D341Med (cell line): ENCODE measurements around the gene FANCC.

Source experiments
- DNase-seq: peaks from one replicate; pipeline ENCODE4 v3.0.0; 2012; ENCODE audit warnings: low spot score

Gene FANCC

DNA sequence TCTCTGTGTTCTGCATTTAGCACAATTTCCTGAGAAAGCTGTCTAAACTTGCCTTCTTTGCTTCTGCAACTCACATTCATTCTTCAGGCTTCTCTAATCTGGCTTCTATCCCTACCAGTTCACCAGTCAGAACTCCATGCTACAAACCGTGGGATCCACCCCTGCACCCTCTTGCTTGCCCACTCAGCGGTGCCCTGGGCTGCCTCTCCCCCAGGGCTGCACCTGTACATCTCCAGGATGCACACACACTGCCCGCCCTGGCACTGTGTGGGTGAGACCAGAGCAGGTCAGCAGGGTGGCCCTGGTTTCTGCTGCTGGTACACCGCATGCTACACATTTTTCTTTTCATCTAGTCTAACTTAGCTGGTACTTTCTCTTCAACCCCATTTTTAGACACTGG is 127.1 kb downstream of the FANCC start:
- no peak for DNase-seq

- DNase-seq: no peak
Measured at GRCh38 chr9:95189251-95190098, 128.0 kb downstream of the FANCC start.

GRCh38 chr9:95188459-95188858 is 129.1 kb downstream of the FANCC start:
- DNase-seq: no peak

GRCh38 chr9:95185956-95186355 is 131.6 kb downstream of the FANCC start:
- no peak for DNase-seq

DNA sequence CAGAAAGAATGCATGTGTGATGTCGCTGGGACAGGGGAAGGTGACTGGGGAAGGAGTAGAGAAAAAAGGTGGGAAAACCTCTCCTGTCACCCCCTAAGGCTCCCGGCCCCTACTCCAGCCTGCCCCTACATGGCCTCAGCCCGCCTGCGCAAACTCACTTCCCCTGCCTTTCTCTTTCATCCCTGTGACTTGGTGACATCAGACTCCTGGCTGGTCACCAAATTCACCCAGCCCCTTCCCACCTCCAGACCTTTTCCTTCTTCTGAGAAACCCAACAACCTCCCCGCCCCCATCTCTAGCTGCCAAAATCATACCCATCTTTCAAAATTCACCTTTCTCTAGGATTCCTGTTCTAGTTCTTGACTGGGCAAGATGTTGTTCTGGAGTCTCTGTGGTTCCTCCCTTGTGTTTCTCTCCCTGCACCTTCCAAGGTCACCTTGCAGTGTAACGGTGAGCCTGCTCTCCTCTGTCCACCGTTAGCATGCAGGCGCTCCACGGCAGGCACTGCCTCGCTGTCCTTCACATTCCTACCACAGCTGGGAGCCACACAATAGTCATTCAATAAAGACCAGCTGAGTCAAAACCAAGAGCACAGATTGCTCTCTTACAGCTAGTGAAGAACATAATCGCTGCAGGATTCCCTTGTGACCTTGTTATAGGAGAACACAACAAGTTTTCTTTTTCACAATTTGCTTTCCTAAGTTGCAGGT is 134.5 kb downstream of the FANCC start:
- DNase-seq: no peak

- no peak for DNase-seq
Measured at GRCh38 chr9:95181835-95182234, 135.7 kb downstream of the FANCC start.

DNA sequence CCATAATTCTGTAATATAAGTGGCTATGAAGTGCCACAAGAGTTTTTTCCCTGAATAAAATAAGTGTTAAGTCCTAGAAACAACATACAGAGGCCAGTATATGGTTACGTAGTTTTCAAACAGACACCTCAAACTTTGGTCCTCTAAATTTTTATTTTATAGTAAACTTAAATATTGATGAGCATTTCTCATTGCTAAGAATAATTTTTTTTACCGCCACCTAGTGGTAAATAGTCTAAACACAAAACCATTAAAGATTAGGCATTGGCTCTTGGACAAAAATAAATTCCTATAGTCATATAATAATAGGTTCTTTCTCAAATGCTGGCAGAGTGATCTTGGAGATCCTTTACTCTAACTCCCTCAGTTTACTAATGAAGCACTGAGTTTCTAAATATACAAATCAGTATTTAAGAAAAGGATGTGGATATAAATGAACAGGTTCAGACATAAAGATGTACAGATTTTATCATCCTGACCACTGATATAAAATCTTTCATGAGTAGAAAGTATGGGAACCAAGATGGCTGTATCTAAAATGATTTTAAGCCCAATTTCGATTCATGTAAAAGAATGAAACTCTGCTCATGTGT is 136.2 kb downstream of the FANCC start:
- DNase-seq: no peak

- no peak for DNase-seq
Measured at GRCh38 chr9:95177617-95178016, 139.9 kb downstream of the FANCC start.

DNA sequence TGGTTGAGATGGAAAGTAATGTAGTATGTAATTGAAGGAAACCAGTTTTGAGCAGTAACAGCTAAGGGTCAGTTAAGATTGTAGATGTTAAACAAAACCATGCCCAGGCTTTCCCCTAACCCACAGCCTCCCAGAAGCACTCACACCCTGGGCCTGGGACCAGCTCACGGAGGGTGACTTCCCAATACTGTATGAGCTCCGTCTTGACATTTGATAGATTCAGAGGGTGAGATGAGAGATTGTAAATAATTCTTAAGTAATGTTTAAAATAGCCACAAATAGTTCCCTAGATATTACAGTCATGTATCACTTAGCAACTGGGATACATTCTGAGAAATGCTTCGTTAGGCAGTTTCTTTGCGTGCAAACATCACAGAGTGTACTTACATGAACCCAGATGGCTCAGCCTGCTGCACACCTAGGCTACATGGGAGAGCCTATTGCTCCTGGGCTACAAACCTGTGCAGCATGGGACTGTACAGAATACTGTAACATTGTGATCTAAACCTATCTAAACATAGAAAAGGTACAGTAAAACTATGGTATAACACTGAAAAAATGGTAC is 140.7 kb downstream of the FANCC start:
- no peak for DNase-seq

DNA sequence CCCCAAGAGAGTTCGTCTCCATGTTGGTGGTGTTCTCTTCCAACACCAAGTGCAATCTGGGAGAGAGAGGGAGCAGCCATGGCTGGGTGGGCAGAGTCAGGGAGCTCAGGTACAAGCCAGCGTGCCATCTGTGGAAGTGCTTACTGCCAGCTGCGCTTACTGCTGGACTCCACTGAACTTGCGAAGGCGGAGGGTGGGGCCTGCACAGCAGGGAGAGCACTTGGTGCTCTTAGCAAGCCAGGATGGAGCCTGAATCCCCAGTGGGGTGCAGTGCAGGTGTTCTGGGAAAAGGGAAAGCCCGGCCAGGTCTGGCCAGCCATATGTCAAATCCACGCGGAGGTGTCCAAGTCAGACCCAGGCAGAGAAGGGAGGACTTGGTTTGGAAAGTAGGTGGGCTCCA is 142.0 kb downstream of the FANCC start:
- DNase-seq: no peak

DNA sequence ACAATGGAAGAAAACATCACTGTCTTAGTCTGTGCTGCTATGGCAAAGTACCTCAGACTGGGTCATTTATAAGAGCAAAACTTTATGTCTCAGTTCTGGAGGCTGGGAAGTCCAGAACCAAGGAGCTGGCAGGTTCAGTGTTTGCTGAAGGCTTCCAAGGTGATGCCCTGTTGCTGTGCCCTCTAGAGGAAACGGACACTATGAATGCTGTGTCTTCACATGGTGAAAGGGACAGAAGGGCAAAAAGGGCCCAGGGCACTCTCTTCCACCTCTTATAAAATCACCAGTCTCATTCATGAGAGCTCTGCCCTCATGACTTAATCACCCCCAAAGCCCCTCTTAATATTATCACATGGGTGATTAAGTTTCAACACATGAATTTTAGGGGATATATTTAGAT is 143.5 kb downstream of the FANCC start:
- DNase-seq: no peak

DNA sequence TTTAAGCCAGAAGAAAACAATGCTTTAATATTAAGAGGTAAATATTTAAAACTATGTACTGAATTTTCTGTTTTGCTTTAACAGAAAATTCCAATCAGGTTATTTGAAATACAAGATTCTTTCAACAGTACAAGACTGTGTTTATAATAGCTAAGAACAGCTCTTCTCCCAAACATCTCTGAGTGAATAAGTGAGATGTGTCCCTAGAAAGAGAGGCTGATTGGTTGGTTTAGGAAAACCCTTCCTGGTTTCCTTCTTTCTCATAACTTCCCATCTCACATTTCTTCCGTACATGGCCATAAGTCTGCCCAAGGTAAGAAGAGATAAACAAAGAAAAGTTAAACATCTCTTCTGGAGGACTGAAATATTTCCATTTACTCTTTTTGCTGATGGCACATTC is 145.9 kb downstream of the FANCC start:
- DNase-seq: no peak

DNA sequence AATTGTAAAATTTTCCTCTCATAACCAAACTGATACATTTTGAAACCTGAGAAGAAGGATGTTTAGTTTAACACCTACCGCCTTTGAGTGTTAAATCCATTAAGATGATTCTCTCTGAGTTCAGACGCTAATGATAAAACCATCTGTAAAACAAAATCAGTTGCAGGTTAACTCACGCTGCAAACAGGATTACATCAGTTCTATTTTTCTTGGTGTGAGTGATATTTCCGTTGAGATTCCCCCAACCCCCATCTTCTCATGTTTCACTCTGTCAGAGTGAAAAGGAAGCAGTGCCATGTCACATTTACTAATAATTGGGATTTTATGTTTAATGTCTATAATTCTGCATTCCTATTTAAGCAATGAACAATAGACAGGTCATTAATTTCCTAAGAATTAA is 146.5 kb downstream of the FANCC start:
- DNase-seq: no peak

DNA sequence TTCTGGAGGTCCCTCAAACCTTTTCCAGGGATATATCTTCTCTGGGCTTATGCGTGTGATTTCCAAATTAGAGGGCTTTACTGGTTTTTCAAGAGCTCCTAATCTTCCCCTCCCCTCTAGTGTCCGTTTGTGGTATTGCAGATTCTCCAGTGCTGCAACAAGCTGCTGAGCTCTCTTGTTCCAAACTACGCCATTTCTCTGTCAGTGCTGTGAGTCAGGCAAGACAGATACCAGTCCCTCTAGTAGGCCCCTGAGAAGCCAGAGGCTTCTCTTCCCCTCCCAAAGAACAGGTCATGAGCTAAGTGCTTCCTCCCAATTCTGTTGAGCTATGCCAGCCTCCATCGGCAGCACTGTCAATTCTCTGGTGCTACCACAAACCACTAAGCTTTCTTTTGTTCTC is 149.5 kb downstream of the FANCC start:
- peak; percentile 62 for DNase-seq

DNA sequence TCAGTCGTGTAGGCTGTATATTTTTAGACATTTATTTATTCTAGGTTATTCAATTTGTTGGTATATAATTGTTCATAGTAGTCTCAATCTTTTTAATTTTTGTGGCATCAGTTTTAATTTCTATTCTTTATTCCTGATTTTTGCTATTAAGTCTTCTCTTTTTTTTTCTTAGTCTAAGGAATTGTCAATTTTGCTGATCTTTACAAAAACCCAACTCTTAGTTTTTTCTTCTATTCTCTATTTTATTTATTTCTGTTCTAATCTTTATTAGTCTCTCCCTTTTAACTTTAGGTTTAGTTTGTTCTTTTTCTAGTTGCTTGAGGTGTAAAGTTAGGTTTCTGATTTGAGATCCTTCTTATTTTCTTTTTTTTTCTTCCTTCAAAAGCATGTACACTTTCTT is 152.5 kb downstream of the FANCC start:
- no peak for DNase-seq

GRCh38 chr9:95157481-95158151 is 159.9 kb downstream of the FANCC start:
- no peak for DNase-seq

- DNase-seq: no peak
Measured at GRCh38 chr9:95156074-95156473, 161.4 kb downstream of the FANCC start.

DNA sequence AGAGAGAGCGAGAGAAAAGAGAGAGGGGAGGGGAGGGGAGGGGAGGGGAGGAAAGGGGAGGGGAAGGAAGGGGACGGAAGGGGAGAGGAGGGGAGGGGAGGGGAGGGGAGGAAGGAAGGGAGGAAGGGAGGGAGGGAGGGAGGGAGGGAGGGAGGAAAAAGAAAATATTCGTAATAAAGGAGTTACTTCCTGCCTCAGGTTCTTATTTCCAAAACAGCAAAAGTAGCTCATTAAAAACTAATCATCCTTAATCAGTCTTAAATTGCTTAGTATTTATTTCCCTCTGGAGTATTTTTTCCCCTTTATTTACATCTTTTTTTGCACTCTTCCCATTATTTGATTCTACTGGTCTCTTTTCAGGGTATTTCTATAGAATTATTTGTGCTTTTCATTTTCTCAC is 162.3 kb downstream of the FANCC start:
- DNase-seq: no peak

DNA sequence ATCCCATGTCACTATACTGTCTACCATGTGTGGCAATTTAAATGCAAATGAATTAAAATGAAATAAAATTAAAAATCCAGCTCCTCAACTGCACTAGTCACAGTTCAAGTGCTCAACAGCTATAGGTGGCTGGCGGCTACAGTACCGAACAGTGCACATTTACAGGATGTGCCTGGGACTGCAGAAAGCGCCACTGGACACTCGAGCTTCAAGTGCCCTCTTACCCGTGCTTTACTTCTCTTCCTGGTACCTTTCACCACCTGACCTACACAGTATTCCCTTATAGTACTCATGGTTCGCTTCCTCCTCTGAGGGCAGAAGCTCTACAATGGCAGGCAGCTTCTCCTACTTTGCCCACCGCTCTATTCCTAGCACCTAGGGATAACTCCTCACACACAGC is 166.6 kb downstream of the FANCC start:
- DNase-seq: no peak

DNA sequence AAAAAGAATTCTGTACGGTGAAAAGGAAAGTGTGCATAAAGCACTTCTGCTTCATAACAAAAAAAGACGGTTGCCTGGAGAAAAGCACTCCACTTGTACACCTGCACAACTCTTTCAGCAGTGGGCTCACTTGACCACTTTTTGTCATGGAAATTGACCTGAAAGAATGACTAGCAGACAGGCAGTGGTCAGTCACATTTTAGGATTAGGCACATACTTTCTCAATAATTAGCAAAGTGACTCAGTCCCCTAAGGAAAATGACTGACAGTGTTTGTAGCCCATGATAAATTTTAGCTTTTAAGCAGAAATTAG is 169.3 kb downstream of the FANCC start:
- DNase-seq: no peak

- no peak for DNase-seq
Measured at GRCh38 chr9:95147452-95148207, 169.9 kb downstream of the FANCC start.
